Measurements from ENCODE around the gene TM4SF4. TPM values are rescaled to one million over a fixed set of nuclear protein-coding genes. Genes with fewer than 3 reads are reported as not detected.

Gene TM4SF4
- total RNA-seq, 2 donors from 2014 or later, result not detected

GRCh38 chr3:149515249-149515648 is 40.8 kb downstream of the TM4SF4 start:
- no peaks in the 10 kb centered on the region for H3K36me3 Mint-ChIP-seq
- H3K27ac Mint-ChIP-seq, result no peak overlapping the region
- ATAC-seq (no peak), DNase-seq (ENCODE audit: low spot score in 2 of 2) (no peak)
- H3K9me3 Mint-ChIP-seq, result no peaks in the 10 kb centered on the region

DNA sequence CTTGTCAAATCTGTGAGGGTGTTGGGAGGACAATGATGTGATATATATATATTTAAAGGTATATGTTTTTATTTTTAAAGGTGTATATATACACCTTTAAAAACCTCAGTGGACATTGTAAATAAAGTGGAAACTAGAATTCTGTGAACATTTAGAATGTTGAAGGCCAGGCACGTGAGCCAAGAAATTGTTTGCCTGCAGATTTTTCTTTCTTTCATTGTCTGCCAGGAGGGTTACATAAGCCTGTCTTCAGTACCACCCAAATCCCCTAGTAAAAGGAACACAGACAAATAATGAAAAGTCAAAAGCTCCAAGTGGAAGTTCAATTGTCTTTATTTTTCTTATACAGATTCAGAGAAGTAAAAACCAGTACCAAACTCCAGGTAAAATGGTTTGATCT is 42.4 kb downstream of the TM4SF4 start:
- DNase-seq (ENCODE audit: low spot score in 2 of 2) (no peak), ATAC-seq (no peak)
- Mint-ChIP-seq H3K27ac (no peak overlapping the region), H3K36me3 (no peaks in the 10 kb centered on the region), H3K9me3 (no peaks in the 10 kb centered on the region)

DNA sequence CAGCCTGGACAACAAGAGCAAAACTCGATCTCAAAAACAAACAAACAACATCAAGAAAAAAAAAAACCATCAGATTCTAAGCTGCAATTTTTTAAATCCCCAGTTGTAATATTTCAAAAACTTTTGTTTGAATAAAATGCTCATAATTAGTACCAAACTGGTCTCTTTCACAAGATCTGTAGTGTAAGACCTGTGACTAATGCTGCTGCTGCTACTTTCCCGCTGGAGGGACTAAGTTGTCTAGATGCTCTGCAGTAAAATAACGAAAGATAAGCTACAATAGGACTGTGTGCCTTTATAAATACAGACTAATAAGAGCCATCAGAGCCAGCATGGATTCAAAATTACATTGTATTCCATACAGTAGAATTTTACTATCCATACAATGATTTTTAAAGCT is 45.4 kb downstream of the TM4SF4 start:
- no peak for DNase-seq (ENCODE audit: low spot score in 2 of 2)
- Mint-ChIP-seq H3K36me3 (no peaks in the 10 kb centered on the region), H3K27ac (no peak overlapping the region), H3K9me3 (no peaks in the 10 kb centered on the region)
- ATAC-seq, result no peak

- no peaks in the 10 kb centered on the region for H3K36me3 Mint-ChIP-seq
- ATAC-seq (no peak), DNase-seq (ENCODE audit: low spot score in 2 of 2) (no peak)
- H3K9me3 Mint-ChIP-seq, result no peaks in the 10 kb centered on the region
- no peak overlapping the region for H3K27ac Mint-ChIP-seq
Observed at GRCh38 chr3:149523512-149524299, 49.2 kb downstream of the TM4SF4 start.

- ATAC-seq (no peak), DNase-seq (ENCODE audit: low spot score in 2 of 2) (no peak)
- Mint-ChIP-seq H3K9me3 (no peaks in the 10 kb centered on the region), H3K27ac (no peak overlapping the region), H3K36me3 (no peaks in the 10 kb centered on the region)
Observed at GRCh38 chr3:149527531-149528339, 53.2 kb downstream of the TM4SF4 start.

DNA sequence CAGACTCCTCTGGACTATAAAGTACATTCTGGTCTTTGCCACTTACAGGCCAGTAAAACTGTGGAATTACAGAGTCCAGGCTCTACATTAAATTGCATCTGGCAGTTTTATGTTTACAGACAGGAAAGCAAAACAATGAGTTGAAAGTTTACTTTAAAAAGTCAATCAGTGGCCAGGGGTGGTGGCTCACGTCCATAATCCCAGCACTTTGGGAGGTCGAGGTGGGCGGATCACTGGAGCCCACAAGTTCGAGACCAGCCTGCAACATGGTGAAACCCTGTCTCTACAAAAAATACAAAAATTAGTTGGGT is 53.8 kb downstream of the TM4SF4 start:
- H3K27ac Mint-ChIP-seq, result no peak overlapping the region
- DNase-seq (ENCODE audit: low spot score in 2 of 2) (no peak), ATAC-seq (no peak)
- no peaks in the 10 kb centered on the region for H3K36me3 Mint-ChIP-seq
- H3K9me3 Mint-ChIP-seq, result no peaks in the 10 kb centered on the region

- Mint-ChIP-seq H3K36me3 (no peaks in the 10 kb centered on the region), H3K27ac (no peak overlapping the region), H3K9me3 (no peaks in the 10 kb centered on the region)
- ATAC-seq (no peak), DNase-seq (ENCODE audit: low spot score in 2 of 2) (no peak)
Observed at GRCh38 chr3:149529099-149529498, 54.6 kb downstream of the TM4SF4 start.

DNA sequence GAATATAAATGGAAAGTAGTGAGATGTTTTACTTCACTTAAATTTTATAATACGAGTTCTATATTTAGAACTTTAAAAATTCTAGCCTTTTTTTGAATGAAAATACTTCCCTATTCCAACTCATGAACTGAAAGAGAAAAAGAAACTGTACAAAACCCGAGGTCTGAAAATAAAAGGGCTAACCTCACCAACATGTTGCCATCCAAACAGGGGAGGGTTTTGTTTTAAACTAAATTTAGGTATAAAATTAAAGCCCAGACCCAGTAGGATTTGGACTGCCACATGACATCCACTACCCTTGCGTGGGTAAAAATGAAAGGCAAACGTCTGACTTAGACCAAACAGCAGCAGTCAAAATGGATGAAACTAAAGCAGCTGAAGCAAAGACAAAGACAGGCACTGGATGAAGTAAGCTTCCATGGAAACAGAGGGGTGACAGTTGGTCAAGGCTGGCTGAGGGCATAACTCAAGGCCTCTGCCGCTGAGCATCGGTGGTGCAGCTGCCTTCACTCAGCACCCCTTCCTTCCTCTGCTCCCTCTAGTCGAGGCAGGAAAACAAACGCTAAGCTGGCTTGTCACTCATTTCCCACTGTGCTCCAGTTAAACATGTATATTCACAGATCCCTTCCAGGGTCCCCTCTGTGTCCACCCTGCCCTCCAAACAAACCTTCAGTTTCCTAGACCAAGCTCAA is 58.1 kb downstream of the TM4SF4 start:
- H3K36me3 Mint-ChIP-seq, result no peaks in the 10 kb centered on the region
- ATAC-seq, result no peak
- H3K27ac Mint-ChIP-seq, result no peak overlapping the region
- H3K9me3 Mint-ChIP-seq, result no peaks in the 10 kb centered on the region
- no peak for DNase-seq (ENCODE audit: low spot score in 2 of 2)

GRCh38 chr3:149534082-149534481 is 59.6 kb downstream of the TM4SF4 start:
- H3K27ac Mint-ChIP-seq, result no peak overlapping the region
- no peaks in the 10 kb centered on the region for H3K36me3 Mint-ChIP-seq
- H3K9me3 Mint-ChIP-seq, result no peaks in the 10 kb centered on the region
- ATAC-seq (no peak), DNase-seq (ENCODE audit: low spot score in 2 of 2) (no peak)

DNA sequence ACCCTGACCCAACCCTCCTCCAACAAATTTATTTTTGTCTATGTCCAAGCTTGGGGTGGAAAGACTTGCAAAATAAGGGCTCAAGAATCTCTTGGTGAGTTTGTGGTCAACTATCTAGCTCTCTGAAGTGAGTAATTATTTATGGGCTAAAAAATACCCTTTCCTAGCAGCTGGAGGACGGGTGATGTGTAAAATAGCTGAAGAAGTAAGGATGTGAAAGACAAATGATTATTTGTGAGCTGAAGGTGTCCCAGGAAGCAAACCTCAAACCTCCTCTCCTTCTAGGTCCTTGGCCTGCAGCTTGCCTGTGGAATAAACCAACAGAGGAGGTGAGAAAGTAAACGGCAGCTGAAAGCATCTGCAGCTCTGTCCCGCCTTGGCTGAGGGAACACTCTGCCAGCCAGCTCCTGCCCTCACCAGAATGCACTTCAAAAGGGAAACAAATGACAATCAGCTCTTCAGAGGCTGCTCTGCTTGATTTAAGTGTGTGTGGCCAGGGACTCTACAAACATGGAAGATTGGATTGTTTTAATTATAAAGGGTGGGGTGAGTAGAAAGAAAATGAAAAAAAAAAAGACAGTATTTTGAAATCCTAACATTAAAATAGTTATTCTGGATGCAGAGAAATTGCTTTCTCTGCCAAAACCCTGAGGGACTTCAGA is 60.3 kb downstream of the TM4SF4 start:
- Mint-ChIP-seq H3K36me3 (no peaks in the 10 kb centered on the region), H3K27ac (no peak overlapping the region), H3K9me3 (no peaks in the 10 kb centered on the region)
- ATAC-seq (no peak), DNase-seq (ENCODE audit: low spot score in 2 of 2) (no peak)

DNA sequence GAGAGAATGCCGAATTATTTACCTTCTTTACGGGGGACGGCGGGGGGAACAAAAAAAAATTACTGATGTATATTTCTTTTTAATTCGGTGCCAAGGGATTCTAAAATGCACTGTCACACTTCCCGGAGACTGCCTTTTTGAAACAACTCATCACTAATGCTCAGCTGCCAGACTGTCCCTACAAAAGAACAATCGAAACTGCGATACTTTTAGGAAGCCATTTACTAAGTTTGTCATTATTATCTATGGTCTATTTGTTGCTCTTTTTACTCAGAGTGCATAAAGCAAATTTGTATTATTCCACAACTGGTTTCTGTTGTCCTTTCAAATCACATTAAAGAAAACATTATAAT is 60.8 kb downstream of the TM4SF4 start:
- DNase-seq (ENCODE audit: low spot score in 2 of 2), result no peak
- Mint-ChIP-seq H3K27ac (no peak overlapping the region), H3K9me3 (no peaks in the 10 kb centered on the region), H3K36me3 (no peaks in the 10 kb centered on the region)
- ATAC-seq, result no peak

DNA sequence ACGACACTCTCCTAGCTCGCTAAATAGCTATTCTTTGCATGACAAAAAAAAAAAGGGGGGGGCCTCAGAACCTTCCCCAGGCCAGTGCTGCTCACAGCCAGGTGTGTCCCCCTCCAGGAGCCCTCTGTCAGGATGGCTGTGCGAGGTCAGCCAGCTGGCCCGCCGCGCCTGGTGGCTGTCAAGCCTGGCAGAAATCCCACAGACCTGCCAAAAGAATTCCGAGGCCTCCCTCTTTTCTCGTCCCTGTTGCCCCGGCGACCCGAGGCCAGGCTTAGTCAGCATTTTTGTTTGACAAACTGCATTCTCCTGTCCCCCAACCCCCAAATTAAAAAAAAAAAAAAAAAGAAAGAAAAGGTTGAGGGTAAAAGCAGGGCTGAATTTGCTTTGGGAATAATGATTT is 61.9 kb downstream of the TM4SF4 start:
- no peaks in the 10 kb centered on the region for H3K9me3 Mint-ChIP-seq
- no peak overlapping the region for H3K27ac Mint-ChIP-seq
- no peak for ATAC-seq
- no peaks in the 10 kb centered on the region for H3K36me3 Mint-ChIP-seq
- no peak for DNase-seq (ENCODE audit: low spot score in 2 of 2)

- no peak overlapping the region for H3K27ac Mint-ChIP-seq
- ATAC-seq (no peak), DNase-seq (ENCODE audit: low spot score in 2 of 2) (no peak)
- H3K9me3 Mint-ChIP-seq, result no peaks in the 10 kb centered on the region
- H3K36me3 Mint-ChIP-seq, result no peaks in the 10 kb centered on the region
Observed at GRCh38 chr3:149538371-149538770, 63.9 kb downstream of the TM4SF4 start.

GRCh38 chr3:149541091-149541491 is 66.6 kb downstream of the TM4SF4 start:
- ATAC-seq (no peak), DNase-seq (ENCODE audit: low spot score in 2 of 2) (no peak)
- Mint-ChIP-seq H3K36me3 (no peaks in the 10 kb centered on the region), H3K27ac (no peak overlapping the region), H3K9me3 (no peaks in the 10 kb centered on the region)

DNA sequence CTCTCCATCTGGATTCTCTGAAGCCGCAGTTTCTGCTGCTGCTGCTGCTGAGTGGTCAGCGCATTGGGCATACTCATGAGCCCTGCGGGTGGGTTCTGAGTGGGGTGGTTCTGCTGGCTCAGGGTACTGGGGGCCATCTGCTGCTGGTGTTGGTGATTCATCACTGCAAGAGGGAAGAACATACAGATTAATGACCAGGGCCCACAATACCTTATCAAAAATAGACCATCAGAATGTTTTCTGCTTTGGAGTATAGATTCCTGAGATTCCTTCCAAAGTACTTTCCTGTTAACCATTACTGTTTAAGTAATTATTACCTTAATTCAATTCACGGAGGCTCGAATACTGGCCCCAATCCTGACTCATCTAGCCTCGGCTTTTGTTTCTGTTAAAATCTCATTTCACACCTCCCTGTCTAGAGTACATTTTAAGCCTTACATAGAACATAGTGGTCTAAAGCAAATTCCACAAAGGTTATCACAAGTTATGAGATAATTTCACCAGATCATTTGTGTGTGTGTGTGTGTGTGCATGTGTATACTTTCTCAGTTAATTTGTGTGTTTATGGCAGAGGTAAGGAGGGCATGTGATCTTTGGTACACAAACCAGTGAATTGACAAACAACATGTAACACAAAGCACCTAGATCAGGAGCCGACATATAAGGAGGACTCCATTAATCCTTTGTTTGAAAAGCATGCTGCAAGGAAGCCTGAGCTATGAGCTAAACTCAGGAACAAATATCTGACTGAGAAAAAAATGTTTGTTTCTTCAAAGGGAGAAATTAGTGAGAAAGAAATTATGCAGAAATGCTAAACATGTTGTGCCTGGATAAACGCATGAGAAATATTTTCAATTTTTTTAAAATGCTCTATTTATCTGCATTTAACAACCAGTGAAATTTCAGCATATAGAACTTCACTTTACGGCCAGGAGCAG is 68.1 kb downstream of the TM4SF4 start:
- no peak for DNase-seq (ENCODE audit: low spot score in 2 of 2)
- H3K27ac Mint-ChIP-seq, result no peak overlapping the region
- no peak for ATAC-seq
- H3K36me3 Mint-ChIP-seq, result no peaks in the 10 kb centered on the region
- no peaks in the 10 kb centered on the region for H3K9me3 Mint-ChIP-seq

- no peaks in the 10 kb centered on the region for H3K9me3 Mint-ChIP-seq
- no peak for DNase-seq (ENCODE audit: low spot score in 2 of 2)
- no peak for ATAC-seq
- no peaks in the 10 kb centered on the region for H3K36me3 Mint-ChIP-seq
- no peak overlapping the region for H3K27ac Mint-ChIP-seq
Observed at GRCh38 chr3:149545049-149545448, 70.6 kb downstream of the TM4SF4 start.

Measured in activated naive CD4-positive, alpha-beta T cell treated with anti-CD3 and anti-CD28 coated beads, Interleukin-2, amount 50 U/mL, for 72 hours (primary cell).